Measurements from ENCODE around the gene MYL1.

MYL1 gene

DNA sequence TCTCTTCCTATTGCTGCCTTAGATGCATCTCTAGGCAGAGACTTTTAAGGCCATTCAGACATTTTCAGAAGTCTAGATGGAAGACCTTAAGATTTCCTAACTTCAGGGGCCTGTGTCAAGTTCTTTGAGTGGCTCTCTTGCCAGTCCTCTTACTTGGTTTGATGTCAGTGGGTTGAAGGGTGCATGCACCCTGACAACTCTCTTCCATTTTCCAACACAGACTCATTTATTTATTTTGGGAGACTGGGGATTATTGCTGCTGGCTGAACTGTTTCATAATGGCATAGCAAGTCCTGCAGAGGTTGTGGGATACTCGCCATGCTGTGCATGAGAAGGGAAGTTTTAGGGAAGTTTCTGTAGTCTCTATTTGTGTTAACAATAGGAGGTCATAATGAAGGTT lies 50.7 kb downstream of the MYL1 start:
- no peak overlapping the region for H2AFZ ChIP-seq (ENCODE audit: insufficient read depth, low read length, poor library complexity)
- H4K91ac ChIP-seq (ENCODE audit: low read depth, low read length): no peak overlapping the region
- no peaks in the 10 kb centered on the region for H3K4me1 ChIP-seq (ENCODE audit: control insufficient read depth in 1 of 2, insufficient read depth in 2 of 2, low read length in 2 of 2)
- H3K4me2 ChIP-seq (ENCODE audit: low read length): no peak overlapping the region
- H2AK5ac ChIP-seq (ENCODE audit: low read length): no peak overlapping the region
- no peak overlapping the region for H3K18ac ChIP-seq (ENCODE audit: low read length)
- H3K79me1 ChIP-seq (ENCODE audit: low read length): no peaks in the 10 kb centered on the region
- H3K4me3 ChIP-seq (ENCODE audit: low read depth, low read length): no peak overlapping the region
- no peak overlapping the region for H2BK12ac ChIP-seq (ENCODE audit: low read length)
- no peak overlapping the region for H4K12ac ChIP-seq (ENCODE audit: low read depth, low read length)
- H3K27ac ChIP-seq (ENCODE audit: low read depth, low read length): no peak overlapping the region
- no peak for DNase-seq
- no CpG with 5 or more reads among the region's 1 CpG for WGBS (ENCODE audit: extremely low coverage, insufficient coverage, insufficient read length)
- H3K79me2 ChIP-seq (ENCODE audit: control insufficient read depth, insufficient read depth, low read length, poor library complexity): no peaks in the 10 kb centered on the region
- no peak overlapping the region for H3K4ac ChIP-seq (ENCODE audit: low read depth, low read length)
- H3K9me3 ChIP-seq (ENCODE audit: insufficient read depth, low read depth, low read length): no peaks in the 10 kb centered on the region
- H3K9ac ChIP-seq (ENCODE audit: low read length): no peak overlapping the region
- no peak overlapping the region for H3K23ac ChIP-seq (ENCODE audit: low read length)
- no peaks in the 10 kb centered on the region for H3K27me3 ChIP-seq (ENCODE audit: insufficient read depth, low read length)
- no peaks in the 10 kb centered on the region for H3K36me3 ChIP-seq (ENCODE audit: control insufficient read depth in 1 of 2, insufficient read depth in 2 of 2, low read length in 2 of 2)
- H3K14ac ChIP-seq (ENCODE audit: low read length): no peak overlapping the region
- H2BK120ac ChIP-seq (ENCODE audit: insufficient read depth, low read length, poor library complexity): no peak overlapping the region
- no peak overlapping the region for H2BK5ac ChIP-seq (ENCODE audit: low read depth, low read length, poor library complexity)
- H4K8ac ChIP-seq (ENCODE audit: low read depth, low read length): no peak overlapping the region

GRCh38 chr2:210263841-210264240 lies 51.1 kb downstream of the MYL1 start:
- Histone ChIP-seq H2BK12ac (ENCODE audit: low read length) (no peak overlapping the region), H2BK5ac (ENCODE audit: low read depth, low read length, poor library complexity) (no peak overlapping the region), H3K9ac (ENCODE audit: low read length) (no peak overlapping the region), H2AFZ (ENCODE audit: insufficient read depth, low read length, poor library complexity) (no peak overlapping the region), H4K8ac (ENCODE audit: low read depth, low read length) (no peak overlapping the region), H3K36me3 (ENCODE audit: control insufficient read depth in 1 of 2, insufficient read depth in 2 of 2, low read length in 2 of 2) (no peaks in the 10 kb centered on the region), H4K12ac (ENCODE audit: low read depth, low read length) (no peak overlapping the region), H3K4me2 (ENCODE audit: low read length) (no peak overlapping the region), H2AK5ac (ENCODE audit: low read length) (no peak overlapping the region), H4K91ac (ENCODE audit: low read depth, low read length) (no peak overlapping the region), H3K27me3 (ENCODE audit: insufficient read depth, low read length) (no peaks in the 10 kb centered on the region), H3K4ac (ENCODE audit: low read depth, low read length) (no peak overlapping the region), H3K23ac (ENCODE audit: low read length) (no peak overlapping the region), H2BK120ac (ENCODE audit: insufficient read depth, low read length, poor library complexity) (no peak overlapping the region), H3K79me1 (ENCODE audit: low read length) (no peaks in the 10 kb centered on the region), H3K18ac (ENCODE audit: low read length) (no peak overlapping the region), H3K9me3 (ENCODE audit: insufficient read depth, low read depth, low read length) (no peaks in the 10 kb centered on the region), H3K27ac (ENCODE audit: low read depth, low read length) (no peak overlapping the region), H3K4me1 (ENCODE audit: control insufficient read depth in 1 of 2, insufficient read depth in 2 of 2, low read length in 2 of 2) (no peaks in the 10 kb centered on the region), H3K4me3 (ENCODE audit: low read depth, low read length) (no peak overlapping the region), H3K79me2 (ENCODE audit: control insufficient read depth, insufficient read depth, low read length, poor library complexity) (no peaks in the 10 kb centered on the region), H3K14ac (ENCODE audit: low read length) (no peak overlapping the region)
- no peak for DNase-seq
- WGBS (ENCODE audit: extremely low coverage, insufficient coverage, insufficient read length): no CpG with 5 or more reads among the region's 2 CpGs

DNA sequence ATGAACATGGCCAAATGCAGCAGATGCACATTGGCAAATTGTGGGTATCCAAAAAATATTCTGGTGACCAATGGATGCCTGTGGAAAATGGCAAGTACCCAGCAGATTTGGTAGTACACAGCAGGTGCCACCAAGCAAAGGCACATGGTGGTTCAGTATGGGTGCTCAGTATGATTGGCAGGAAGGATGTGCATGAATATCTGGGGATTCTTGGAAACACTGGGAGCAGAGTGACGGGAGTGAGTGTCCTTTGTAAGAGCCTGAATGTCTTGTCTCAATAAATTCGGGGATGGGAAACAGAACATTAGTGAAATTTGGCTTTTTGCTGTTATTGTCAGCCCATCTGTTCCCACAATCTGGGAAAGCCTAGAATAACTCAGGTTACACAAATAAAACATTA lies 52.9 kb downstream of the MYL1 start:
- Histone ChIP-seq H3K27me3 (ENCODE audit: insufficient read depth, low read length) (no peaks in the 10 kb centered on the region), H3K14ac (ENCODE audit: low read length) (no peak overlapping the region), H2BK5ac (ENCODE audit: low read depth, low read length, poor library complexity) (no peak overlapping the region), H3K9me3 (ENCODE audit: insufficient read depth, low read depth, low read length) (no peaks in the 10 kb centered on the region), H3K79me2 (ENCODE audit: control insufficient read depth, insufficient read depth, low read length, poor library complexity) (no peaks in the 10 kb centered on the region), H4K12ac (ENCODE audit: low read depth, low read length) (no peak overlapping the region), H3K79me1 (ENCODE audit: low read length) (no peaks in the 10 kb centered on the region), H3K27ac (ENCODE audit: low read depth, low read length) (no peak overlapping the region), H2BK120ac (ENCODE audit: insufficient read depth, low read length, poor library complexity) (no peak overlapping the region), H4K91ac (ENCODE audit: low read depth, low read length) (no peak overlapping the region), H3K18ac (ENCODE audit: low read length) (no peak overlapping the region), H2AK5ac (ENCODE audit: low read length) (no peak overlapping the region), H3K23ac (ENCODE audit: low read length) (no peak overlapping the region), H4K8ac (ENCODE audit: low read depth, low read length) (no peak overlapping the region), H3K4ac (ENCODE audit: low read depth, low read length) (no peak overlapping the region), H3K9ac (ENCODE audit: low read length) (peak overlapping the region; percentile 69), H2AFZ (ENCODE audit: insufficient read depth, low read length, poor library complexity) (no peak overlapping the region), H2BK12ac (ENCODE audit: low read length) (no peak overlapping the region), H3K36me3 (ENCODE audit: control insufficient read depth in 1 of 2, insufficient read depth in 2 of 2, low read length in 2 of 2) (no peaks in the 10 kb centered on the region), H3K4me3 (ENCODE audit: low read depth, low read length) (no peak overlapping the region), H3K4me1 (ENCODE audit: control insufficient read depth in 1 of 2, insufficient read depth in 2 of 2, low read length in 2 of 2) (no peaks in the 10 kb centered on the region), H3K4me2 (ENCODE audit: low read length) (no peak overlapping the region)
- no CpG with 5 or more reads among the region's 2 CpGs for WGBS (ENCODE audit: extremely low coverage, insufficient coverage, insufficient read length)
- no peak for DNase-seq

GRCh38 chr2:210259687-210260086 lies 55.3 kb downstream of the MYL1 start:
- no peak overlapping the region for H3K4ac ChIP-seq (ENCODE audit: low read depth, low read length)
- no peak overlapping the region for H3K4me2 ChIP-seq (ENCODE audit: low read length)
- no peaks in the 10 kb centered on the region for H3K79me2 ChIP-seq (ENCODE audit: control insufficient read depth, insufficient read depth, low read length, poor library complexity)
- no peak overlapping the region for H2AFZ ChIP-seq (ENCODE audit: insufficient read depth, low read length, poor library complexity)
- no peaks in the 10 kb centered on the region for H3K79me1 ChIP-seq (ENCODE audit: low read length)
- H3K23ac ChIP-seq (ENCODE audit: low read length): no peak overlapping the region
- H2BK5ac ChIP-seq (ENCODE audit: low read depth, low read length, poor library complexity): no peak overlapping the region
- no peak overlapping the region for H2BK120ac ChIP-seq (ENCODE audit: insufficient read depth, low read length, poor library complexity)
- no peak overlapping the region for H2BK12ac ChIP-seq (ENCODE audit: low read length)
- no peak overlapping the region for H4K8ac ChIP-seq (ENCODE audit: low read depth, low read length)
- no peak overlapping the region for H2AK5ac ChIP-seq (ENCODE audit: low read length)
- H3K4me1 ChIP-seq (ENCODE audit: control insufficient read depth in 1 of 2, insufficient read depth in 2 of 2, low read length in 2 of 2): no peaks in the 10 kb centered on the region
- H3K14ac ChIP-seq (ENCODE audit: low read length): no peak overlapping the region
- H3K27me3 ChIP-seq (ENCODE audit: insufficient read depth, low read length): no peaks in the 10 kb centered on the region
- H3K9me3 ChIP-seq (ENCODE audit: insufficient read depth, low read depth, low read length): no peaks in the 10 kb centered on the region
- H3K18ac ChIP-seq (ENCODE audit: low read length): no peak overlapping the region
- DNase-seq: no peak
- H3K36me3 ChIP-seq (ENCODE audit: control insufficient read depth in 1 of 2, insufficient read depth in 2 of 2, low read length in 2 of 2): no peaks in the 10 kb centered on the region
- no peak overlapping the region for H4K12ac ChIP-seq (ENCODE audit: low read depth, low read length)
- no peak overlapping the region for H3K4me3 ChIP-seq (ENCODE audit: low read depth, low read length)
- no peak overlapping the region for H3K27ac ChIP-seq (ENCODE audit: low read depth, low read length)
- H4K91ac ChIP-seq (ENCODE audit: low read depth, low read length): no peak overlapping the region
- H3K9ac ChIP-seq (ENCODE audit: low read length): no peak overlapping the region
